GM19467 (cell line): ENCODE data around the gene TTC32.
"Not testable (repeated sequence)": the region's sequence is repeated elsewhere in the genome, so short reads cannot be mapped to it uniquely, and the experiment has no call there.

Experiments used
- ATAC-seq: cut with Tn5 transposase; IDR thresholded peaks from one replicate; pipeline ENCODE4 v1.9.1; 2021; ENCODE audit warnings: mild to moderate bottlenecking, moderate library complexity; ENCODE audit not compliant: unreplicated experiment

Gene TTC32

GRCh38 chr2:19901442-19902215, at the start of gene TTC32:
TTC32 (minus strand) TSS chr2:19901983; CDS start chr2:19901854, 129 bp downstream.
- peak; percentile 85 for ATAC-seq

GRCh38 chr2:19949071-19949470, 47.3 kb upstream of the TTC32 start:
- no peak for ATAC-seq

GRCh38 chr2:19947184-19947940, 45.6 kb upstream of the TTC32 start:
- no peak for ATAC-seq

GRCh38 chr2:19944205-19944845, 42.5 kb upstream of the TTC32 start:
- no peak for ATAC-seq

DNA sequence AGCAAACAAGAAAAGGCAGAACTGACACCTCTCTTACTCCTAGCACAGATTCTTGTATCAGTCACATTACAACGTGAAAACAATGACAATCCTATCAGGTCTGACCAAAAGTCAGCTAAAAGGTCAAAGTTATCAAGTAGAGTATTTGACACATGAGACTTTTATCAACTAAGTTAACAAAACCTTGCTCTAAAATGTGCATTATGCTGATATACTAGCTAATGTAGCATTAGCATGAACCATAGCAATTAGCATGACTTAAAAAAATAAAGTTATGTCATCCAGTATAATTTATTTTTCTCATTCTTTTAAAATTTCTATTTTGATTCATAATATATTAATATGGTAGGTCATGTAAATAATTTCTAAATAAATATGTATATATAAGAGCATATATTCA, 41.4 kb upstream of the TTC32 start:
- no peak for ATAC-seq

GRCh38 chr2:19942199-19942598, 40.4 kb upstream of the TTC32 start:
- ATAC-seq: no peak

DNA sequence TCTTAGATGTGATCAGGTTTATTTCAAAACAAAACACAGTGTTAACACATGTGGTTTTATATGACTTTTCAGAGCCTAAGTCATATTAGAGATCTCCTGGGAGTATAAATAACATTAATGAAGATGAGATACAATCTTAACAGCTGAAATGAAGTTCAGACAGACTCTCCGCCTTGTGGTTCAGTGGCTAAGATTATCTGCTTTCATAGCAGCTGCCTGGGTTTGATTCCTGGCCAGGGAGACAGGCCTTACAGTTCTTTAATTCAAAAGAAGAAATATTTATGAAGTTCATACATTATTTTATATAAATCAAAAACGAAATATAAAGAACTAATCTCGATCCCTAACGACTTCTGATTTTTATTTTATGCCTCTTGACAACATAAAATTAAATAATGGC, 35.2 kb upstream of the TTC32 start:
- no peak for ATAC-seq

DNA sequence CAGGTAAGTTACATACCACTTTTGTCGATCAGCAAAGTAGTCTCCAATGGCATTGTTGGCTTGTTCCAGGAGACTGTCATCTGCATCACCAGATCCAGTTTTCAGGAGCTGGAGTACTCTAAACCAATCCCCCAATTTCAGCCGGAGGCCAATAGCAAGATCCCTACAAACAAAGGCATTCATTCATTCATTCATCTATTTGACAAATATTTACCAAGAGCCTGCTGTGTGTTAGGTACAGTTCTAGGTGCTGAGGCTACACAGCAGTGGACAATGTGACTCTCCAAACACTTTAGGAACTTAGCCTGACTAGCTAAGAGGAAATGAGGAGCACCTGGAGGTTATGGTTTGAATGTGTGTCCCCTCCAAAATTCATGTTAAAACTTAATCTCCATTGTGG, 34.4 kb upstream of the TTC32 start:
- no peak for ATAC-seq

GRCh38 chr2:19933351-19933981, 31.7 kb upstream of the TTC32 start:
- no peak for ATAC-seq

DNA sequence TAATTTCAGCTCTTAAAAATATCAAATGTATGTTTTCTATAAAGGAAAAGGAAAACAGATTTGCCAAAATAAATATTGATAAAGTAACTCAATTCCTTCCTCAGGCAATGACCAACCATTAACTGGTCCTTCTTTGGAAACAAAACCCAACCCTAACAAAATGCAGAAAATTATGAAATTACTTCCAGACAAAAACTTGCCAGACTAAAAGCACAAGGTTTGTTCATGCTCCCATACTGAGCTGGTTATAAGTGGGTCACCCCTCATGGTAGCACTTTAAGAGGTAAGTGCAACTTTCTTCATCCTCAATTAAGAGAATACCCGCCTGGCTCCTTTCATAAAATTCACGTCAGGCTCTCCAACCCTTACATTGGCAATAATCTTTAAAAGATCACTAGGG, 31.1 kb upstream of the TTC32 start:
- ATAC-seq: no peak

- no peak for ATAC-seq
Measured at GRCh38 chr2:19929226-19929625, 27.4 kb upstream of the TTC32 start.

GRCh38 chr2:19927816-19928215, 26.0 kb upstream of the TTC32 start:
- ATAC-seq: not testable (repeated sequence)

- ATAC-seq: not testable (repeated sequence)
Measured at GRCh38 chr2:19924526-19924925, 22.7 kb upstream of the TTC32 start.

DNA sequence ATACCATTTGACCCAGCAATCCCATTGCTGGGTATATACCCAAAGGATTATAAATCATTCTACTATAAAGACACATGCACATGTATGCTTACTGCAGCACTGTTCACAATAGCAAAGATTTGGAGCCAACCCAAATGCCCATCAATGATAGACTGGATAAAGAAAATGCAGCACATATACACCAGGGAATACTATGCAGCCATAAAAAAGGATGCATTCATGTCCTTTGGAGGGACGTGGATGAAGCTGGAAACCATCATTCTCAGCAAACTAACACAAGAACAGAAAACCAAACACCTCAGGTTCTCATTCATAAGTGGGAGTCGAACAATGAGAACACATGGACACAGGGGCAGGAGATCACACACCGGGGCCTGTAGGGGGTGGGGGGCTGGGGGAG, 20.4 kb upstream of the TTC32 start:
- not testable (repeated sequence) for ATAC-seq

DNA sequence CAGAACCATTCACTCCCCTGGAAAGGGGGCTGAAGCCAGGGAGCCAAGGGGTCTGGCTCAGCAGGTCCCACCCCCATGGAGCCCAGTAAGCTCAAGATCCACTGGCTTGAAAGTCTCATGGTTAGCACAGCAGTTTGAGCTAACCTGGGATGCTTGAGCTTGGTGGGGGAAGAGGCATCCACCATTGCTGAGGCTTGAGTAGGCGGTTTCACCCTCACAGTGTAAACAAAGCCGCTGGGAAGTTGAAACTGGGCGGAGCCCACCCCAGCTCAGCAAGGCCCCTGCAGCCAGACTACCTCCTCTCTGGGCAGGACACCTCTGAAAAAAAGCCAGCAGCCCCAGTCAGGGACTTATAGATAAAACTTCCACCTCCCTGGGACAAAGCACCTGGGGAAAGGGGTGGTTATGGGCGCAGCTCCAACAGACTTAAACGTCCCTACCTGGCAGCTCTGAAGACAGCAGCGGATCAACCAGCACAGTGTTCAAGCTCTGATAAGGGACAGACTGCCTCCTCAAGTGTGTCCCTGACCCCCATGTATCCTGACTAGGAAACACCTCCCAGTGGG, 14.7 kb upstream of the TTC32 start:
- ATAC-seq: no peak

GRCh38 chr2:19914266-19914975, 12.6 kb upstream of the TTC32 start:
- ATAC-seq: no peak

GRCh38 chr2:19911808-19912509, 10.2 kb upstream of the TTC32 start:
- no peak for ATAC-seq

- ATAC-seq: no peak
Measured at GRCh38 chr2:19902216-19902740, 495 bp upstream of the TTC32 start.

DNA sequence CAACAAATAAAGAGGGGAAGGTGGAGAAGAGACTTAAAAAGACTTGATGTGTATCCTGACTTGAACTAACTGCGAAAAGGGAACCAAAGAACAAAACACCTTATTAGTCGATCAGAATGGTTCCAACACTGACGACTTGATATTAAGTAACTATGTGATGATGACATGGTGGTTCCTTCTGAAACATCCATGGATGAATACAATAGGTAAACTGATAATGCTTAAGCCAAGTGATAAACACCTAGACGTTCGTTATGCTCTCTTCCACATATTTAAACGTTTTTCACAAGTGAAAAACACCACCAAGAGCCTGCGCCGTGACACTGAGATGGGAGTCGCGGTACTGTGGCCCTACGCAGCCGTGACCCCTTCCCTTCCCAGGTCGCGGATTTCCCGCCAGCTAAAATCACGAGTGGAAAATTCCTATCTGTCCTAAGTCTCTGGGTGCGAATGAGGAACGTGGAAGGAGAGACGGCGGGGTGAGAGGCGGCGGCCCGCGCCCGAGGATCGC, 797 bp downstream of the TTC32 start:
- peak; percentile 1 for ATAC-seq
